Testis (tissue), 2 donors: ENCODE results near the gene GDPD4.

Source experiments
- POLR2A ChIP-seq: fragments of 450-650 bp; IDR thresholded peaks from one replicate; pipeline ENCODE4 v1.6.1; 2017; ENCODE audit warnings: antibody characterized with exemption, mild to moderate bottlenecking, moderate library complexity
- TF ChIP-seq, protein P1 (sequence below), 3 experiments: fragments of 450-650 bp in 2 of 3; fragments of 200-600 bp in 1 of 3; sonication (generic) in 1 of 3; IDR thresholded peaks; one replicate each; pipeline ENCODE4 v1.5.1; 2016 to 2019; ENCODE audit warnings: antibody characterized with exemption in 3 of 3, mild to moderate bottlenecking in 2 of 3, moderate library complexity in 1 of 3

GRCh38 chr11:77244277-77245027 is 57.0 kb downstream of the GDPD4 start:
- no peak for TF ChIP-seq POLR2A
- TF ChIP-seq, protein P1, sequence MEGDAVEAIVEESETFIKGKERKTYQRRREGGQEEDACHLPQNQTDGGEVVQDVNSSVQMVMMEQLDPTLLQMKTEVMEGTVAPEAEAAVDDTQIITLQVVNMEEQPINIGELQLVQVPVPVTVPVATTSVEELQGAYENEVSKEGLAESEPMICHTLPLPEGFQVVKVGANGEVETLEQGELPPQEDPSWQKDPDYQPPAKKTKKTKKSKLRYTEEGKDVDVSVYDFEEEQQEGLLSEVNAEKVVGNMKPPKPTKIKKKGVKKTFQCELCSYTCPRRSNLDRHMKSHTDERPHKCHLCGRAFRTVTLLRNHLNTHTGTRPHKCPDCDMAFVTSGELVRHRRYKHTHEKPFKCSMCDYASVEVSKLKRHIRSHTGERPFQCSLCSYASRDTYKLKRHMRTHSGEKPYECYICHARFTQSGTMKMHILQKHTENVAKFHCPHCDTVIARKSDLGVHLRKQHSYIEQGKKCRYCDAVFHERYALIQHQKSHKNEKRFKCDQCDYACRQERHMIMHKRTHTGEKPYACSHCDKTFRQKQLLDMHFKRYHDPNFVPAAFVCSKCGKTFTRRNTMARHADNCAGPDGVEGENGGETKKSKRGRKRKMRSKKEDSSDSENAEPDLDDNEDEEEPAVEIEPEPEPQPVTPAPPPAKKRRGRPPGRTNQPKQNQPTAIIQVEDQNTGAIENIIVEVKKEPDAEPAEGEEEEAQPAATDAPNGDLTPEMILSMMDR (IDR thresholded peaks at IDR 0.05): no peak
